Measurements from ENCODE around the gene LHPP.
A peak's percentile ranks its signal among the peaks of the same experiment; 100 is the strongest.

Gene LHPP

GRCh38 chr10:124632064-124632531 lies 170.5 kb downstream of the LHPP start:
- TF ChIP-seq MAX (IDR thresholded peaks at IDR 0.05; ENCODE audit: low read depth, low read length) (0 out of 2 replicates have a peak, but pooled peaks have one; percentile 16), POLR2A (IDR thresholded peaks at IDR 0.05; ENCODE audit: extremely low read depth, insufficient read length) (no peak), CTCF (IDR thresholded peaks at IDR 0.05; ENCODE audit: low read depth, low read length) (peak; percentile 40)
- peak; percentile 61 for DNase-seq (ENCODE audit: low read depth)
- H3K4me3 ChIP-seq (ENCODE audit: low read depth, low read length), result no peak overlapping the region

GRCh38 chr10:124632566-124632965 lies 170.9 kb downstream of the LHPP start:
- no peak overlapping the region for H3K4me3 ChIP-seq (ENCODE audit: low read depth, low read length)
- no peak for TF ChIP-seq MYC (IDR thresholded peaks at IDR 0.05; ENCODE audit: low read depth, low read length)
- TF ChIP-seq POLR2A (IDR thresholded peaks at IDR 0.05; ENCODE audit: extremely low read depth, insufficient read length), result no peak
- TF ChIP-seq MAX (IDR thresholded peaks at IDR 0.05; ENCODE audit: low read depth, low read length), result no peak
- no peak for DNase-seq (ENCODE audit: low read depth)

- DNase-seq (ENCODE audit: low read depth), result no peak
- H3K4me3 ChIP-seq (ENCODE audit: low read depth, low read length), result no peak overlapping the region
- TF ChIP-seq CTCF (IDR thresholded peaks at IDR 0.05; ENCODE audit: low read depth, low read length) (no peak), MAX (IDR thresholded peaks at IDR 0.05; ENCODE audit: low read depth, low read length) (no peak), POLR2A (IDR thresholded peaks at IDR 0.05; ENCODE audit: extremely low read depth, insufficient read length) (no peak), MYC (IDR thresholded peaks at IDR 0.05; ENCODE audit: low read depth, low read length) (no peak)
These were observed 174.8 kb downstream of the LHPP start for GRCh38 chr10:124636271-124636995.

- TF ChIP-seq MYC (IDR thresholded peaks at IDR 0.05; ENCODE audit: low read depth, low read length) (no peak), POLR2A (IDR thresholded peaks at IDR 0.05; ENCODE audit: extremely low read depth, insufficient read length) (no peak)
- DNase-seq (ENCODE audit: low read depth), result no peak
- H3K4me3 ChIP-seq (ENCODE audit: low read depth, low read length), result no peak overlapping the region
These were observed 175.6 kb downstream of the LHPP start for GRCh38 chr10:124637091-124637700.

- H3K4me3 ChIP-seq (ENCODE audit: low read depth, low read length), result no peak overlapping the region
- no peak for TF ChIP-seq POLR2A (IDR thresholded peaks at IDR 0.05; ENCODE audit: extremely low read depth, insufficient read length)
- TF ChIP-seq MAX (IDR thresholded peaks at IDR 0.05; ENCODE audit: low read depth, low read length), result no peak
- no peak for TF ChIP-seq MYC (IDR thresholded peaks at IDR 0.05; ENCODE audit: low read depth, low read length)
- TF ChIP-seq CTCF (IDR thresholded peaks at IDR 0.05; ENCODE audit: low read depth, low read length), result no peak
- DNase-seq (ENCODE audit: low read depth), result no peak
These were observed 176.1 kb downstream of the LHPP start for GRCh38 chr10:124637746-124638145.

- TF ChIP-seq POLR2A (IDR thresholded peaks at IDR 0.05; ENCODE audit: extremely low read depth, insufficient read length), result no peak
- no peak for TF ChIP-seq CTCF (IDR thresholded peaks at IDR 0.05; ENCODE audit: low read depth, low read length)
- TF ChIP-seq MAX (IDR thresholded peaks at IDR 0.05; ENCODE audit: low read depth, low read length), result no peak
- no peak for TF ChIP-seq MYC (IDR thresholded peaks at IDR 0.05; ENCODE audit: low read depth, low read length)
- no peak for DNase-seq (ENCODE audit: low read depth)
- H3K4me3 ChIP-seq (ENCODE audit: low read depth, low read length), result no peak overlapping the region
These were observed 177.6 kb downstream of the LHPP start for GRCh38 chr10:124639206-124639605.

Data from NB4 (cell line).